NCI-H1092 (cell line): ENCODE measurements around the gene NME8.
"Not testable (repeated sequence)": the region's sequence is repeated elsewhere in the genome, so short reads cannot be mapped to it uniquely, and the experiment has no call there.

Source experiments
- DNase-seq: peaks from one replicate; lab custom pipeline; 2025; lab: John Stamatoyannopoulos, UW

The NME8 gene, protein sequence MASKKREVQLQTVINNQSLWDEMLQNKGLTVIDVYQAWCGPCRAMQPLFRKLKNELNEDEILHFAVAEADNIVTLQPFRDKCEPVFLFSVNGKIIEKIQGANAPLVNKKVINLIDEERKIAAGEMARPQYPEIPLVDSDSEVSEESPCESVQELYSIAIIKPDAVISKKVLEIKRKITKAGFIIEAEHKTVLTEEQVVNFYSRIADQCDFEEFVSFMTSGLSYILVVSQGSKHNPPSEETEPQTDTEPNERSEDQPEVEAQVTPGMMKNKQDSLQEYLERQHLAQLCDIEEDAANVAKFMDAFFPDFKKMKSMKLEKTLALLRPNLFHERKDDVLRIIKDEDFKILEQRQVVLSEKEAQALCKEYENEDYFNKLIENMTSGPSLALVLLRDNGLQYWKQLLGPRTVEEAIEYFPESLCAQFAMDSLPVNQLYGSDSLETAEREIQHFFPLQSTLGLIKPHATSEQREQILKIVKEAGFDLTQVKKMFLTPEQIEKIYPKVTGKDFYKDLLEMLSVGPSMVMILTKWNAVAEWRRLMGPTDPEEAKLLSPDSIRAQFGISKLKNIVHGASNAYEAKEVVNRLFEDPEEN

DNA sequence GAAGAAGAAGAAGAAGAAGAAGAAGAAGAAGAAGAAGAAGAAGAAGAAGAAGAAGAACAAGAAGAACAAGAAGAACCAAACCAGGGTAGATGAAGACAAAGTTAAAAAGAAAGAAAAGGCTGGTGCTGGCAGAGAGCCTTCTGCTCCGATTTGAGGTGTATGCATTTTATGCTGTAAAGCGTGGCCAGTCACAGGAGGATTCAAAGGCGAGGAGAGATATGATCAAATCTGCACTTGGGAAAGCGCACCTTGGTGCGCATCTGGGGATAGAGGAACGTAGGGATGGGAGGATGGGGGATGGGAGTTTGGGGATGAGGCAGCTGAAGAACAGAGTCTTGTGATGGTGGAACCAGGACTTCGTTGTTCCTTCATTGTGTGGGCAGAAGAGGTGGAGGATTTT lies at the start of gene NME8:
NME8 (plus strand) TSS at position 301 of the 400 bp plus-strand sequence. CDS start 1,670 bp downstream, outside the sequence.
- no peak for DNase-seq

DNA sequence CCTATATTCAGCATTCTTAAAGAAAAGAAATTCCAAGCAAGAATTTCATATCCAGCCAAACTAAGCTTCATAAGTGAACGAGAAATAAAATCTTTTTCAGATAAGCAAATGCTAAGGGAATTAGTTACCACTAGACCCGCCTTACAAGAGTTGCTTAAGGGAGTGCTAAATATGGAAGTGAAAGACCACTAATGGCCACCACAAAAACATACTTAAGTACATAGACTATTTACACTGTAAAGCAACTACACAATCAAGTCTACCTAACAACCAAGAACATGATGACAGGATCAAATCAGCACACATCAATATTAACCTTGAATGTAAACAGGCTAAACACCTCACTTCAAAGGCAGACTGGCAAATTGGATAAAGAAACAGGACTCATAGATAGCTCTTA lies 42.2 kb upstream of the NME8 start:
- no peak for DNase-seq

DNA sequence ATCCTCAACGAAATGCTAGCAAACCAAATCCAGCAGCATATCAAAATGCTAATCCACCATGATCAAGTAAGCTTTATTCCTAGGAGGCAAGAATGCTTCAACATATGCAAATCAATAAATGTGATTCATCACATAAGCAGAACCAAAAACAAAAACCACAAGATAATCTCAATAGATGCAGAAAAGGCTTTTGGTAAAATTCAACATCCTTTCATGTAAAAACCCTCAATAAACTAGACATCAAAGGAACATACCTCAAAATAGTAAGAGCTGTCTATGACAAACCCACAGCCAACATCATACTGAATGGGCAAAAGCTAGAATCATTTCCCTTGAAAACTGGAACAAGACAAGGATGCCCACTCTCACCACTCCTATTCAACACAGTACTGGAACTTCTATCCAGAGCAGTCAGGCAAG lies 36.2 kb upstream of the NME8 start:
- DNase-seq, result not testable (repeated sequence)

DNA sequence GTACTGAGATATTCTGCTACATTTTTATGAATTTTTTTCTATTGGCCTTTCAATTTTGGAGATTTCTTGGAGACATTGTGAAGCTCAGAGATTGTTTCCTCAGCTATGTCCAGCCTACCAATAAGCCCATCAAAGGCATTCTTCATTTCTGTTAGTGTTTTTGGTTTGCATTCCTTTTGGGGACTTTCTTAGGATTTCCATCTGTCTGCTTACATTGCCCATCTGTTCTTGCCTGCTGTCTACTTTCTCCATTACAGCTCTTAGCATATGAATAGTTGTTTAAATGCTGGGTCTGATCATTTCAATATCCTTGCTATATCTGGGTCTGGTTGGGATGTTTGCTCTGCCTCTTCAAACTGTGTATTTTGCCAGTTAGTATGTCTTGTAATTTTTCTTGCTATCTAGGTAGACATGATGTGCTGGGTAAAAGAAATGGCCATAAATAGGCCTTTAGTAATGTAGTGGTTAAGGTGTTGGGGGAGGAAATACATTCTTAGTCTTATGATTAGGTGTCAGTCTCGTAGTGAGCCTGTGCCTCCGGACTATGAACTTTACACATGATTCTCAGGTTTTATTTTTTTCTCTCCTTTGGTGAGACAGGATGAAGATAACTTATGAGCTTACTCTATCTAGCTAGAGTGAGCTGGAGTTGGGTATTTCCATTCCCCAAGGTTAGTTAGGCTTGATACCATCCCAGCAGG lies 32.6 kb upstream of the NME8 start:
- DNase-seq, result no peak

DNA sequence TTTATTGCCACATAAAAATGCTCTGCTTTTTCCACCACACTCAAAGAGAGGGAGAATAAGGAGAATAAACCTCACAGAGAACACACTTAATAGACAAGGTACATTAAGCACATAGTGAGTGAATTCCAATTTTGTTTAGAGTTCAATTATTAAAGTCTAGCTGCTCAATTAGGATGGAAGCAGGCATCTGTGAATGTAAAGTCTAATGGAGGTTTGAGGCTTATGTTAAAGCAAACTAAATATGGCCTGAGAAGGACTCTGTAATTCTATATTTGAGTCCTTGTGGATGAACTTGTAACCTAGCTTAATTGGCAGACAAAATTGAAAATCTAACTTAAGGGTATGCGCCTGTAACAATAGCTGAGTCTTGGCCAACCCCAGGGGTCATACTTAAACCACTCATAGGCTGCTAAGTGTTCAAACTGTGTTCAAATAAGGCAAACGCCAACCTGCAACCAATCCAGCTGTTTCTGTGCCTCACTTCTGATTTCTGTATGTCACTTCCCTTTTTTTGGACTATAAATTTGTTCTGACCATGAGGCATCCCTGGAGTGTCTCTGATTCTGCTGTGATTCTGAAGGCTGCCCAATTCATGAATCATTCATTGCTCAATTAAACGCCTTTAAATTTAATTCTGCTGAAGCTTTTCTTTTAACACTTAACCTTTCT lies 31.3 kb upstream of the NME8 start:
- no peak for DNase-seq

DNA sequence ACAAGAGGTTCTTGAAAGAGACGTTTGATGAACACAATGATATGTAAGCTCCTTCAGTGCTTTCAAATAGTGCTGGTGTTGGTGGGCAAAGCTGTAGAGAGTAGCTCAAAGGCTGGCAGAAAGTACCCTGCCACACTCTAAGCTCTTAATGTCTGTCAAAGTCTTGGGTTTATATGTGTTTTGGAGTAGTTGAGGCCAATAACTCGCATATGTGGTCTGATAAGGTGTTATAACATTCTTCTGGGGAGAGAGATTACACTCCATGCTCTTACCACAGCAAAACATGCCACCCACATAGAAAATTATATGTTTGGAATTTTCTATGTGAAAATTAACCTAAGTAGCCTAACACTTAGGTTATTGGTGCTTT lies 30.8 kb upstream of the NME8 start:
- no peak for DNase-seq

DNA sequence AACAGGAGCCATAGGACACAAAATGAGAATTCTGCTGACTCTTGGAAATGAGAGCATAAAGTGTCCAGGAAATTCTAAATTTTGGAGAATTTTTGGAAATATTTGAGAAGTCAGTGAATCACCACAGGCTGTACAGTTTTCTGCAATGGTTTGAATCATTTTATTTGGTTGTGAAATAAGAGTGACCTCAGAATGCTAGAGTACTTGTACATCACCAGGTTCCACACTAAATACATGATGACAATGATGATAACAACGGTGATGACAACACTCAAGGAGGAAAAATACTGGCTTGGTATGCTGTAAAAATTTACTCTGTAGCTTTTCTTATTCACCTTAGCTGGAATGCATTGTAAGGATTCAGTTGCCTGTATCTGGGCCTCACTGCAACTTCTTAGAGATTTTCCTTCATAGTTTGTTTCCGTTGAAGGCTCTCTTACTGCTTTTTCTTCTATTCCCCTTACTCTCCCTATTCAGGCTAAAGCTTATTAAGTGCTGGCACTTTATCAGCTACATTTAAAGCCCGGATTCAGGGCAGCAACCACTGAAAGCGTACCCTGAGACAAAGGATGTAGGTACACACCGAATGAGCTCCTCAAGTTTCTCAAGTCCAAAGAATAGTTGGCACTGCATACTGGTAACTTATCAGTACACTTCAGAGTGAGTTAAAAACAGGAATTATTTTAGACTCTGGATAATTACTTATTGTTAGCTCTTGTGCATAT lies 30.2 kb upstream of the NME8 start:
- no peak for DNase-seq

DNA sequence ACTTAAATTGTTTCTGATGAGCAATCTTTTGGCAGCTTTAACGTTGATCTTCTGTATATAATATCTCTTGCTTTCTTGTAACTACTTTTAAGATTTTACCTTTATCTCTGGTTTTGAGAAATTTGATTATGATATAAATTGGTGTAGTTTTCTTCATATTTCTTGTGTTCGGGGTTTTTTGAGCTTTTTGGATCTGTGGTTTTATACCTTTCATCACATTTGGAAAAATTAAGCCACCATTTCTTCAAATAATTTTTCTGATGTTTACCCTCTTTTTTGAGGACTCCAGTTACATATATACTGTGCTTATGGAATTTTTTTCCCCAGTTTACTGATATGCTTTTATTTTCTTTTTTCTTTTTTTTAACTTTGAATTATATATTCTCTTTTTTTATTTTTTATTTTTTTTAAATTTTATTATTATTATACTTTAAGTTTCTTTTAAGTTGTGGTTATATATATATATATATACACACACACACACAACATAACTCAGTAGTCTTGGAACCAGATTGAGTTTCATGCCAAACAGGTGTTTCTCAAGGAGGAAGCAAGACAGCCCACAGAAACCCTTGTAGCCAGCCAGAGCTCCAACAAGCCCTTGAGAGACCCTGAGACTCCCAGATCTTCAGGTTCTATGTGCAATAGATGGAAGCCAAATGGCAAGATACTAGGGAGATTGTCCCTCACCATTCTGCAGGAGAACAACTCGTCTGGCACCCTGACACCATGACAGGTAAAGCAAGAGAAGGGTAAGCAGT lies 27.5 kb upstream of the NME8 start:
- DNase-seq, result no peak

DNA sequence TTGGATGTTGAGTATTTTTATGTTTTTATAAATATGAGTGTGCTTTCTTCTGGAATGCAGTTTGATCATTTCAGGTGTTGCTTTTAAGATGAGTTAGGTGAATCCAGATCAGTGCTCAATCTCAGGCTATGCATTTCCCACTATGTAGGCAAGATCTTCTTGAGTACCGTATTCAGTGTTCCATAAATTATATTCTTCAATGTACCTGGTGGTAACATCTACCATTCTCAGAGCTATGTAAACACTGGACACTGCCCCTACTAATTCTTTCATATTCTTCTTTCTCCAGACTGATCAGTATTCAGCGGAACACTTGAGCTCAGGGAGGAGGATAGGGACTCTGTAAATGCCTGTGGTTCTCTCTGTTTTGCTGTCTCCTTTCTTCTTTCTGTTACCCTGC lies 25.5 kb upstream of the NME8 start:
- DNase-seq, result no peak

DNA sequence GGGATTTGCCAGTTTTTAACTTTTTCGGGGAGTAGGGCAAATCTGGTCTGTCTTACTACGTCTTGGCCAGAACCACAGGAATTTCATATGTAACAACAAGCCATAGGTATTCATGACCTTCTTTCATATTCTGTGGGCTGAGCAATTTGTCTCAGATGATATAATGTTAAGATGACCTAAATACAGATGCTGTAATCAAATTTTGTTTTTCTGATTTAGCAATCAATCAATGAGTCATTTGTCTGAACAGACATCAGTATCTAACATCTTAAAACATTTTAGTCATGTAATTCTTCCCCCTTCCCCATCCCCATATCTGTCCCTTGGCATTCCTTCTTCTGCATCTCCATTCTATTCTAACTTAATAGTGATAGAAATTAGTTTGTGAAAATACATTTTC lies 24.8 kb upstream of the NME8 start:
- no peak for DNase-seq

DNA sequence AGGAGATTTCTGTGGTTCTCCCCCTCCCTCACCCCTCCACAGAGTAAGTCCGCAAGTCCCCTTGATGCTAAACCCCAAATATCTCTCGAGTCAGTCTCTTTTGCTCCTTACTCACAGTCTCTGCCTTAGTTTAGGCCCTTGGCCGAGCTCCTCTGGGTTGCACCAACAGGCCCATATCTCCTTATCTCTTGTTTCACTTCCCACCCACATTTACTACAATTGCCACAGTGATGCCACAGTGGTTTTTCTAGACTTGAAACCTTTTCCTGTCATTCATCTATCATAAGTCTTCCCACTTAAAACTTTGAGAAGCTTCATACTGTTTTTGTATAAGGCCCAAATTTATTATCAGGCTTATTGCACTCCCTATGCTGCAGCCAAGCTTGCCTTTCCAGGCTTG lies 23.4 kb upstream of the NME8 start:
- DNase-seq, result no peak

DNA sequence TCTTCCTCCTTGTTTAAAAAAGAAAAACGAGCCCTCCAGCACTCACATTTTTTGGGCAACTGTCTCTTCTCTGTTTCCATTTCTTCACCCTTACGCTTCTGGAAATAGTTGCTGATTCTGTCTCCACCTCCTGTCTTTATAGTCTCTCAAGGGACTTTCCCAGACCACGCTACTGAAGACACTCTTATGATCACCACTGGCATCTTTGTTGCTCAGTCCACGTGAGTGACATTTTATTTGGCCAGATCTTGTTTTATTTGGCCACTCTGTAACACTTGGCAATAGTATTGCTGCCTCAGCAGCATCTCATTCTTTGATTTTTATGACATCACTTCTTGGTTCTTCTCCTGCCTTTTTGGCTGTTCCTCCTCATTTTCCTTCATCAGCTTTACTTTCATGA lies 21.6 kb upstream of the NME8 start:
- DNase-seq, result no peak

DNA sequence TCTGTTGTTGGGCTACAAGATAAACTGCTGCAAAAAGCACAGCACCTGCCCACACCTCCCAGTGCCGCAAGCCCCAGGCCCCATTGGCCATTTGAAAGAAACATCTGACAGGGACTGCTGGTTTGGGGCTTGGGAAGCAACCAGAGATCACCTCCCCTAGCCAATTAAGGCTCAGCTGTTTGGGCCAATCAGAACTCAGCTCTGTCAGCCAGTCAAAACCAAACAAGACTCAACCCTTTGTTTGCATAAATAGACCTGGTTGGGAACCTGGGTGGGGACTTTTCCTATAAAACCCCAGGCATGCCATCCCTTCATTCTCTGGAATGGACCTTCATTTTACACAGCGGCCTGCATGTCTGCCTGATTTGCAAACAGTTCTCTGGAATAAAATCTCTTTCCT lies 17.2 kb upstream of the NME8 start:
- no peak for DNase-seq

DNA sequence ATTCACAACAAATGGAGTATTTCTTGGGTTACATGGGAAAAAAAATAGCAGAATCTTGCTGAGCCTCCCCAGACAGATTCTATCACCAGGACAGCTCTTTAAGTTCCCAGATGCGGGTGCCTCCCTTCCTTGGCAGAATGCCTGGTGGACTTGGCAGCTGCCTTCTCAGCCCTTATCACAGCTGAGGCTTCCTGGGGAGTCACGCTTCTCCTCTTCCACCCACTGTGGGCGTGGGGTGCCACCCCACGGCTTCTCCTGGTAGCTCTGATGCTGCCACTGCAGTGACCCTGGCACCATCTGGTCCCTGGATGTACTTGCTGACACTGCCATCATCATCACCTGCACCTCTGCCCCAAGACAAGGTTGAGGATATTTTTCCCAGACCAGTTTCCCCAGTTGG lies 16.2 kb upstream of the NME8 start:
- DNase-seq, result peak; percentile 54

DNA sequence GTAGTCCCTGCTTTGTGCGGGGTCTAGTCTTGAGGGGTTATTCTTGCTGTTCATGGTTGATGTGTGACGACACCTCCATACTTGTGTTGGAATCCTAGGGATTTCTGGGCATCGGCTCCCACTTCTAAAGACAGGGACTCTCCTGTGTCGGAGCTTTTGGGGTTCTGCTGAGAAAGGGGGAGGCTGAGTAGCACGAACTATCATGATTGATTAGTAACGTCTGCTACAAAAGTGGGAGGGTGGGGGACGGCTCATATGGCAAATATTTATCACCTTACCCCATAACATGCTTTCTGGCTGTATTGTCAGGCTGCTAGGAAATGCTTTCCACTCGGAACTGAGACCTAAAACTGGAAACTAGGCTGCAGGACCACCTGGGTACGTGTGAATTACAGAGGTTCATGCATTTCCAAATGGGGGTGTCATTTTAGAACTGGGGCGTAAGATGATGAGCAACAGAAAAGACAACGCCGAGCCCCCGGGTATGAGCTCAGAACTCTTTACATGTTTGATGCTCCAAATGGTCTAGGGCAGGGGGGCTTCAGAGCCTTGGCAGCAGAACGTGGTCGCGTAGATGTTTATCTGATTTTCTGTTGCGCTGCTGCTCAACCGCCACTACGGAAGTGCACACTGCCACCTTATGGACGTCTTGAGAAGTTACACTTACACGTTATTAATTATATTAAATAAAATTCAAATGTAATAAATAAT lies 15.1 kb upstream of the NME8 start:
- peak; percentile 45 for DNase-seq

DNA sequence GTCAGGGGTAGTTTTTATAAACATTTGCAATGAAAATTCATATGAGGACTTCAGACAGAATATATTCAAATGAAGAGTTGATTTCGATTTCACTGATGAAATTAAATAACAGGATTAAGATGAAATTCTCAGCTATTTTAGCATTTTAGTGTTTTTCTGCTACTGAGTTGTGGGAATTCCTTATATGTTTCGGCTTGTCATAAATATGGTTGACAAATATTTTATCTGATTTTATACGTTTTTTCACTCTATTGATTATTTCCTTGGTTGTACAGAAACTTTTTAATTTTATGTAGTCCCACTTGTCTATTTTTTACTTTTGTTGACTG lies 14.6 kb upstream of the NME8 start:
- no peak for DNase-seq

DNA sequence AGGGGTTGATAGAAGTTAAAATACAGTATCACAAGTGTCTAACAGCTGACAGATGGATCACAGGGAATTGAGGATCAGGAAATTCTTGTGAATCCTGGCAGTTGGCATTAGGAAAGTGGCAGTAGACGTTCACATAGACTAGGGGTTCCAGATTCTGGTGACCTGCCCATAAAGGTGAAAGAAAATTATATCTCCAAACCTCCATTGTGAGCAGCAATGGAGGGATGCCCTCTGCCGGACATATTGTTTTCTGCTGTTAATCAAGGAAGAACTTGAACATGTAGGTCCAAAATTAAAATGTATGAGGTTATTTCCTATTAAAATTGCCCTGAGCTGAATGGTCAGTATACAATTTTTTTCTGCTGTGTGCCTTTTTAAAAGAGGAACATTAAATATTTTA lies 5.1 kb downstream of the NME8 start:
- DNase-seq, result no peak

DNA sequence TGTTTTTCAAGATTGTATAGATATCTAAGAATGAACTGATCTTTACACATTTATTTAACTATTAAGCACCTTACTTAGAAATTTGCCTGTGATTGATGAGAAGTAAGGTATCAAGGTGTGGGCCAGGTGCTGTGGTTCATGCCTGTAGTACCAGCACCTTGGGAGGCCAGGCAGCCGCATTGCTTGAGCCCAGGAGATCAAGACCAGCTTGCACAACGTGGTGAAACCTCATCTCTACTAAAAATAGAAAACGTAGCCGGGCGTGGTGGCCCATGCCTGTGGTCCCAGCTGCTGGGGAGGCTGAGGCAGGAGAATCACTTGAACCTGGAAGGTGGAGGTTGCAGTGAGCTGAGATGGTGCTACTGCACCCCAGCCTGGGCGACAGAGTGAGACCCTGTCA lies 33.7 kb downstream of the NME8 start:
- DNase-seq, result no peak

DNA sequence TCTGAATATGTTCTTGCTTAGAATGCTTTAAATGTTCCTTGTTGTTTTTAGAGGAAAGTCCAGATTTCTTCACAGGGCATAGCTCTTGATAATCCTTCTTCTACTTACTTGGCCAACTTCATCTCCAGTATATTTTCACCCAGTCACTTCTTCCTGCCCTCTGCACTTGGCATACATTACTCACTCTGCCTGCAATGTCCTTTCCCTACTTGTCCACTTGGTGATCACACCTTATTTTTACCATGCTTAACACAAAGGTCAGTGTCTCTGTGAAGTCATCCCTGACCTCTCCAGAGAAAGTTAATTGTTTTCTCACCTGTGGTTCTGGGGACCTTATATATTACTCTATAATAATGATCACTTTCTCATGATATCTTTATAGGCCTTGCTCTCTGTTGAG lies 45.0 kb downstream of the NME8 start:
- DNase-seq, result no peak

DNA sequence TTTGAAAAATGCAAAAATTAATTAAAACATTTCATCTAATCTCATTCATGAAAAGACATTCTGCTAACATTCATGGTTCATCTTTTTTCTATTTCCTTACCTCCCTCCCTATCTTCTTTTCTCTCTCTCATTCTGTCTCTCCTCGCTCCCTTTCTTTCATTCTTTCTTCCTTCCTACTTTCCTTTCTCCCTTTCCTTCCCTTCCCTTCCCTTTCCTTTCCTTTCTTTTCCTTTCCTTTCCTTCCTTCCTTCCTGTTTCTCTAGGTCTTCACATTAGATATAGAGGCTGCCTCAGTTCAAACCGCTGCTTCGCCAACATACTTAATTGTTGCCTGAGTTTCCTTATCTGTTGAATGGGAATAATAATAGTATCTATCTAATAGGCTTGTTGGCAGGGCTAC lies 46.3 kb downstream of the NME8 start:
- DNase-seq, result no peak

DNA sequence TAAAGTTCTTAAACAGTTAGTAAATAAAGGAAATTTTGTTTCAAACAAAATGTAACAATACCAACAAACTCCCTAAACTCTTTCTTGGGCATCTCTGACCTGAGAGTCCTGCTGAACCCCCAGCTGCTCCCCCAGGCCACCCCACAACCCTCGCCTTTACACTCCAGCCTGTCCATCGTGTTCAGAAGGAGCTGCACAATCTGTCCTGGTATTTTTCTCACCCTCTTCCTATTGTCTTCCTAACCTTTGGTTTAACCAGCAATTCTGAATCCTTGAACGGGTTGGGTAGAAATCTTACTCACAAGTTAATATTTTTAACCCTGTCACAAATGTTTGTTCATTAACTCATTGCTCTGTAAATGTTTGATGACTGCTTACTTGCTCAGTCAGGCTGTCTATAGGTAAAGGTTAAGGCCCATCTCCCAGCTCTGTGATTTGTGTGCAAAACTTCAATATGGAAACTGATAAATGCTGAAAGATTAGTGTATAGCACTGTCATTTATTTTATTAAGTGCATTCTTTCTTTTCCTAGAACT lies 51.4 kb downstream of the NME8 start:
- DNase-seq, result no peak
